GM19463 (cell line): Measurements from ENCODE around the gene MIEN1.
A peak's percentile ranks its signal among the peaks of the same experiment; 100 is the strongest.
"Not testable (repeated sequence)": the region's sequence is repeated elsewhere in the genome, so short reads cannot be mapped to it uniquely, and the experiment has no call there.

Source experiments
- ATAC-seq: cut with Tn5 transposase; IDR thresholded peaks from one replicate; pipeline ENCODE4 v1.9.1; 2021; ENCODE audit warnings: mild to moderate bottlenecking, moderate library complexity; ENCODE audit not compliant: unreplicated experiment

Gene MIEN1

GRCh38 chr17:39701012-39701783 is 29.1 kb downstream of the MIEN1 start:
- no peak for ATAC-seq

GRCh38 chr17:39700148-39700987 is 30.0 kb downstream of the MIEN1 start:
- no peak for ATAC-seq

- no peak for ATAC-seq
Measured at GRCh38 chr17:39699818-39700147, 30.5 kb downstream of the MIEN1 start, which contains the start of gene ERBB2. ERBB2 (plus strand) TSS chr17:39700064; CDS start chr17:39700239, 175 bp downstream.

- ATAC-seq, result not testable (repeated sequence)
Measured at GRCh38 chr17:39699157-39699817, 31.0 kb downstream of the MIEN1 start.

- ATAC-seq, result no peak
Measured at GRCh38 chr17:39697961-39698360, 32.4 kb downstream of the MIEN1 start.

GRCh38 chr17:39696731-39697130 is 33.6 kb downstream of the MIEN1 start:
- ATAC-seq, result no peak

GRCh38 chr17:39695089-39695474 is 35.2 kb downstream of the MIEN1 start:
- ATAC-seq, result no peak

- no peak for ATAC-seq
Measured at GRCh38 chr17:39694593-39694992, 35.7 kb downstream of the MIEN1 start.

GRCh38 chr17:39688945-39689344 is 41.4 kb downstream of the MIEN1 start:
- ATAC-seq, result no peak

- ATAC-seq, result no peak
Measured at GRCh38 chr17:39688475-39688835, 41.9 kb downstream of the MIEN1 start.

GRCh38 chr17:39687546-39688474 is 42.5 kb downstream of the MIEN1 start, which contains the start of gene PGAP3:
PGAP3 (minus strand) TSS chr17:39688057; CDS start chr17:39688014, 43 bp downstream.
- peak; percentile 89 for ATAC-seq

GRCh38 chr17:39687101-39687545 is 43.2 kb downstream of the MIEN1 start:
- no peak for ATAC-seq

GRCh38 chr17:39684369-39685192 is 45.8 kb downstream of the MIEN1 start:
- no peak for ATAC-seq

- ATAC-seq, result no peak
Measured at GRCh38 chr17:39683295-39683939, 46.9 kb downstream of the MIEN1 start.

- ATAC-seq, result no peak
Measured at GRCh38 chr17:39679521-39680192, 50.7 kb downstream of the MIEN1 start.
